ENCODE results near the gene BIN1.

- no peak for TF ChIP-seq CTCF (IDR thresholded peaks at IDR 0.05; ENCODE audit: borderline replicate concordance, extremely low read depth, low read length, poor library complexity, severe bottlenecking)
- TF ChIP-seq EZH2 (IDR thresholded peaks at IDR 0.05; ENCODE audit: borderline replicate concordance, low read depth, low read length, severe bottlenecking) = no peak
Measured at GRCh38 chr2:127153691-127154158, 46.8 kb upstream of the BIN1 start.

All from DND-41 (cell line).